ENCODE results near the gene ARVCF. TPM values are rescaled to one million over a fixed set of nuclear protein-coding genes. Genes with fewer than 3 reads are reported as not detected.
A peak's percentile ranks its signal among the peaks of the same experiment; 100 is the strongest.

The ARVCF gene
- total RNA-seq, 1 donor from 2014 or later: 19.2 TPM

DNA sequence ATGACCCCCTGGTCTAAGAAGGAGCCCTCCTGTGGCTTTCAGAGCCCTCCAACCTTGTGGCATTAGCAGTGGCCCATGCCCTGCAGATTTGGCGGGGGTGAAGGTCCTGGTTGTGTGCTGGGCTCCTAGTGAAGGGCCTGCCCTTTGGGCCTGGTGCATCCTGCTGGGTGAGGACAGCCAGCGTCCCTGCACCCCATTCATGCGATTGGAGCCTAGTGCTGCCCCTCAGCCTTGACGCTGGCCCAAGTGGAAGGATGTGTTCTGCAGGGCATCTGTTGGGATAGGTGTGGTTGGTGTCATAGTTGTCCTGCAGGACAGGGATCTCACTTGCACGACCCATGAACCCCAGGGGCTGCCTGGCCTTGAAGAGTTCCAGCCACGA lies 35.3 kb upstream of the ARVCF start:
- TF ChIP-seq, protein P1, sequence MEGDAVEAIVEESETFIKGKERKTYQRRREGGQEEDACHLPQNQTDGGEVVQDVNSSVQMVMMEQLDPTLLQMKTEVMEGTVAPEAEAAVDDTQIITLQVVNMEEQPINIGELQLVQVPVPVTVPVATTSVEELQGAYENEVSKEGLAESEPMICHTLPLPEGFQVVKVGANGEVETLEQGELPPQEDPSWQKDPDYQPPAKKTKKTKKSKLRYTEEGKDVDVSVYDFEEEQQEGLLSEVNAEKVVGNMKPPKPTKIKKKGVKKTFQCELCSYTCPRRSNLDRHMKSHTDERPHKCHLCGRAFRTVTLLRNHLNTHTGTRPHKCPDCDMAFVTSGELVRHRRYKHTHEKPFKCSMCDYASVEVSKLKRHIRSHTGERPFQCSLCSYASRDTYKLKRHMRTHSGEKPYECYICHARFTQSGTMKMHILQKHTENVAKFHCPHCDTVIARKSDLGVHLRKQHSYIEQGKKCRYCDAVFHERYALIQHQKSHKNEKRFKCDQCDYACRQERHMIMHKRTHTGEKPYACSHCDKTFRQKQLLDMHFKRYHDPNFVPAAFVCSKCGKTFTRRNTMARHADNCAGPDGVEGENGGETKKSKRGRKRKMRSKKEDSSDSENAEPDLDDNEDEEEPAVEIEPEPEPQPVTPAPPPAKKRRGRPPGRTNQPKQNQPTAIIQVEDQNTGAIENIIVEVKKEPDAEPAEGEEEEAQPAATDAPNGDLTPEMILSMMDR (IDR thresholded peaks at IDR 0.05; ENCODE audit: insufficient read depth, low read length, severe bottlenecking): no peak
- no peak overlapping the region for H3K4me3 ChIP-seq (ENCODE audit: low read depth, low read length)
- FAIRE-seq (no peak), DNase-seq (ENCODE audit: low read depth) (no peak)
- H3K36me3 ChIP-seq (ENCODE audit: control insufficient read depth, insufficient read depth, low read length): peaks cover 12% of the 10 kb centered on the region
- no peaks in the 10 kb centered on the region for H3K27me3 ChIP-seq (ENCODE audit: control insufficient read depth, insufficient read depth, low read length)

DNA sequence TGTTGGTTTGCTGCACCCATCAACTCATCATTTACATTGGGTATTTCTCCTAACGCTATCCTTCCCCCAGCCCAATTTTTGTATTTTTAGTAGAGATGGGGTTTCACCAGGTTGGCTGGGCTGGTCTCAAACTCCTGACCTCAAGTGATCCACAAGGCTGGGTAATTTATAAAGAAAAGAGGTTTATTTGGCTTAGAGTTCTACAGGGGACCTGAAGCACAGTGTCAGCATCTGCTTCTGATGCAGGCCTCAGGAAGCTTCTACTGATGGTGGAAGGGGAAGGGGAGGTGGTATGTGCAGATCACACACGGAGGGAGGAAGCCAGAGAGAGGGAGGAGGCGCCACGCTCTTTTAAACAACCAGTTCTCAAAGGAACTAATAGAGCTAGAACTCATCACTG lies 30.1 kb upstream of the ARVCF start:
- Histone ChIP-seq H3K4me3 (ENCODE audit: low read depth, low read length) (no peak overlapping the region), H3K36me3 (ENCODE audit: control insufficient read depth, insufficient read depth, low read length) (peaks cover 1% of the 10 kb centered on the region), H3K27me3 (ENCODE audit: control insufficient read depth, insufficient read depth, low read length) (no peaks in the 10 kb centered on the region)
- TF ChIP-seq, protein P1 (IDR thresholded peaks at IDR 0.05; ENCODE audit: insufficient read depth, low read length, severe bottlenecking): no peak
- no peak for DNase-seq (ENCODE audit: low read depth)
- FAIRE-seq: no peak

DNA sequence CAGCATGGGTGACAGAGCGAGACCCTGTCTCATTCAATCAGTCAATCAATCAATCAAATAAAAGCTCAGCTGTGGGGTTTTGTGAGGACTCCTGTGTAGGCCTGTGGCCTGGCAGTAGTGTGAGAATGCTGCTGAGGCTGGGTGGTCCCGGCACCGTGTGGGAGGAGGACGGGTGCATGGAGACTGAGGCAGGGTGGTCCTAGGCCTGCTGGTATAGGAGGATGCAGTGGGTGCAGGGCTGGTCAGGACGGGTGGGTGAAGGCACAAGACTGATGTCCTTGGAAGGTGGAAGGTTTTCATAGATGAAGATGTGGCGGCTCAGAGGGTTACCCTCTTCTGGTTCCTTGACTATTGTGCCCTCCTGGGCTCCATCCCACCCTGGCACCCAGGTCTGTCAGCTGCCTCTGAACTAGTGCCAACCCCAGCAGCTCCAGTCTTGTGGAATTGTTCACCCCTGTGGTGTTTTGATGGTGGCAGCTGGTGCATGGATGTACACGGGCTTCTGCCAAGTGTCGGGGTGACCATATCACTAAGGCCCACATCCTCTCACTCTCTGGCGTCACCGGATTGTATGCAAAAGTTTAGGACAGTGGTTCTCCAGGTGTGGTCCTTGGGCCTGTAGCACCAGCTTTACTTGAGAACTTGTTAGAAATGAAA lies 28.0 kb upstream of the ARVCF start:
- no peaks in the 10 kb centered on the region for H3K27me3 ChIP-seq (ENCODE audit: control insufficient read depth, insufficient read depth, low read length)
- H3K4me3 ChIP-seq (ENCODE audit: low read depth, low read length): no peak overlapping the region
- FAIRE-seq (no peak), DNase-seq (ENCODE audit: low read depth) (no peak)
- H3K36me3 ChIP-seq (ENCODE audit: control insufficient read depth, insufficient read depth, low read length): peaks cover 5% of the 10 kb centered on the region
- TF ChIP-seq, protein P1 (IDR thresholded peaks at IDR 0.05; ENCODE audit: insufficient read depth, low read length, severe bottlenecking): no peak

DNA sequence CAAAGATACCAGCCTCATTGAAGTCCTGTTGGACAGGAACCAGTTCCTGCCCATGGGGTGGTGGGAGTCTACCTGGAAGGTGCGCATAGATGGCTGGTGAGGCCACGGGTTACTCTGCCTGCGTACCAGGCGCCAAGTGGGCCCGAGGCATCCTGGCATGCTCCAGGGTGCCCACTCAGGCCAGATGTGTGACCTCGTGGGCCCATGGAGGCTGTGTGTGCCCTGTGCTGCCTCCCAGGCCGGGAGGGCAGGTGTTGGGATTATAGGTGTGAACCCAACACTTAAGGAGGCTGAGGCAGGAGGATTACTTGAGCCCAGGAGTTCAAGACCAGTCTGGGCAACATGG lies 27.3 kb upstream of the ARVCF start:
- Histone ChIP-seq H3K36me3 (ENCODE audit: control insufficient read depth, insufficient read depth, low read length) (peaks cover 5% of the 10 kb centered on the region), H3K27me3 (ENCODE audit: control insufficient read depth, insufficient read depth, low read length) (no peaks in the 10 kb centered on the region), H3K4me3 (ENCODE audit: low read depth, low read length) (no peak overlapping the region)
- no peak for FAIRE-seq
- DNase-seq (ENCODE audit: low read depth): no peak
- TF ChIP-seq, protein P1 (IDR thresholded peaks at IDR 0.05; ENCODE audit: insufficient read depth, low read length, severe bottlenecking): no peak

DNA sequence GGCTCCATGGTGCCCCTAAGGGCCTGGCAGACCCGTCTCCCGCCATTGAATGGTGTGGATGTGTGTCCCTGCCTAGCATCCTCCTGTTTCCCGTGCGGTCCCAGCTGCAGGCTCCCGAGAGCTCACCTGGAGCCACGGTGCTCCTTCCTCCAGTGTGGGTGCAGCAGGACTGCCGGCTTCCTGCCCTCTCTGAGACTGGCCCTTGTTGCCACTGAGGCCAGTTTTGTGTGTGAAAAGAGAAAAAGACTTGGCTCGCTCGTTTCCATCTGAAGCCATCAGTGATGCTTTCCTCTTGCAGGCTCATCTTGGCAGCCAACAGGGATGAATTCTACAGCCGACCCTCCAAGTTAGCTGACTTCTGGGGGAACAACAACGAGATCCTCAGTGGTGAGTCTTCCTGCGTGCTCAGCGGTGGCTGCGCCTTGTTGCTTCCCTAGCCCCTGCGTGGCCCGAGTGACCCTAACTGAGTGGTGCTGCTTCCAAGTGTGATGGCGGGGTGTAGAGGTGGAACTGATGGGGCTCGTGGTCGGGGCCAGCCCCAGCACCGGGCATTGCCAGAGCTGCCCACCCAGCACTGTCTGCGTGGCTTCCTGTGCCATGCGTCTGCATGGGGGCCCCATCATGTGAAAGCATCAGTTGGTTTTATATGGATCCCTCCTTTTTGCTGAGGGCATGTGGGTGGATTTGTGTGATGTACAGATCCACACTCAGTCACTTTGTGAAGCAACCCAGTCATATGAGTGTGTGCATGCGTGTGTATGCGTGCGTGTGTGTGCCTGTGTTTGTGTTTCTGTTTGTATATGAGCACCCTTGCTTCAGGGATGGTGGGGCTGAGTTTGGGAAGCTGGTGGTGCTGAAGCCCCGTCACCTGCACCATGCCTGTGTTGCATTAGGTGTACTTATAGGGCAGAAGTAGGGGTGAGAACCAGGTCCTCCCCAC lies 26.7 kb upstream of the ARVCF start:
- Histone ChIP-seq H3K36me3 (ENCODE audit: control insufficient read depth, insufficient read depth, low read length) (peaks cover 5% of the 10 kb centered on the region), H3K27me3 (ENCODE audit: control insufficient read depth, insufficient read depth, low read length) (no peaks in the 10 kb centered on the region), H3K4me3 (ENCODE audit: low read depth, low read length) (no peak overlapping the region)
- FAIRE-seq (peak; percentile 28), DNase-seq (ENCODE audit: low read depth) (no peak)
- TF ChIP-seq, protein P1 (IDR thresholded peaks at IDR 0.05; ENCODE audit: insufficient read depth, low read length, severe bottlenecking): no peak
